ENCODE measurements around the gene GTF2E1.

GRCh38 chr3:120778776-120779175 is 36.2 kb downstream of the GTF2E1 start:
- no peak for TF ChIP-seq EZH2 (IDR thresholded peaks at IDR 0.05)
- TF ChIP-seq CTCF (IDR thresholded peaks at IDR 0.05), result no peak
- TF ChIP-seq EZH2phosphoT487 (IDR thresholded peaks at IDR 0.05), result no peak
